ENCODE data around the gene PISD. TPM values are rescaled to one million over a fixed set of nuclear protein-coding genes. Genes with fewer than 3 reads are reported as not detected.

Gene PISD
- total RNA-seq, 1 experiment from 2014 or later, result 36.0 TPM

GRCh38 chr22:31628969-31629708 is 32.9 kb downstream of the PISD start:
- intact Hi-C loops (cut with micrococcal nuclease), result no loop called here
- DNase-seq (no peak), ATAC-seq (no peak)
- peak overlapping the region; percentile 85; the same call in 1 of the 2 replicates for H3K4me3 ChIP-seq (ENCODE audit: low read length)
- H4K20me1 ChIP-seq (ENCODE audit: low read length), result peaks cover 9% of the 10 kb centered on the region; the same call in 1 of the 2 replicates
- POLR2A ChIA-PET (ENCODE audit: unreplicated experiment), result interaction anchor here (0.6 kb wide), 1 partner anchor 184 kb away, joined by 3 read pairs; no protein-coding TSS in a partner anchor
- no peaks in the 10 kb centered on the region for H3K9me2 ChIP-seq (replicated peaks; ENCODE audit: low read length)
- no peak overlapping the region for H3K9ac ChIP-seq (ENCODE audit: low read length)
- BruUV-seq (replicated peaks), result no TSS peak
- H3K27ac ChIP-seq (ENCODE audit: low read length), result no peak overlapping the region
- H3K27me3 ChIP-seq (ENCODE audit: low read length), result no peaks in the 10 kb centered on the region
- TF ChIP-seq EZH2 (IDR thresholded peaks at IDR 0.05; ENCODE audit: low read length, unreplicated experiment) (no peak), CTCF (conservative IDR thresholded peaks at IDR 0.05; ENCODE audit: low read depth, low read length) (0 out of 2 replicates have a peak, but pooled peaks have one; percentile 30)
- H3K36me3 ChIP-seq (ENCODE audit: low read depth, low read length), result no peaks in the 10 kb centered on the region
- H3K4me2 ChIP-seq (ENCODE audit: low read length), result peak overlapping the region; percentile 84
- CTCF ChIA-PET, result no interaction called here
- no peaks in the 10 kb centered on the region for H3F3A ChIP-seq (ENCODE audit: low read length, unreplicated experiment)
- no peaks in the 10 kb centered on the region; the same call in 1 of the 2 replicates for H3K4me1 ChIP-seq (ENCODE audit: insufficient read depth, low read length)
- peaks cover 81% of the 10 kb centered on the region for H3K79me2 ChIP-seq (ENCODE audit: low read length)
- no peaks in the 10 kb centered on the region for H3K9me3 ChIP-seq (ENCODE audit: low read length)
- H2AFZ ChIP-seq (ENCODE audit: low read length), result no peak overlapping the region

GRCh38 chr22:31628362-31628761 is 33.7 kb downstream of the PISD start:
- H3K27me3 ChIP-seq (ENCODE audit: low read length), result no peaks in the 10 kb centered on the region
- TSS peak; percentile 25 for BruUV-seq (replicated peaks)
- H3K9me3 ChIP-seq (ENCODE audit: low read length), result no peaks in the 10 kb centered on the region
- no peaks in the 10 kb centered on the region; the same call in 1 of the 2 replicates for H3K4me1 ChIP-seq (ENCODE audit: insufficient read depth, low read length)
- ChIA-PET POLR2A (ENCODE audit: unreplicated experiment) (no interaction called here), CTCF (no interaction called here)
- intact Hi-C loops (cut with micrococcal nuclease), result no loop called here
- no peaks in the 10 kb centered on the region for H3K9me2 ChIP-seq (replicated peaks; ENCODE audit: low read length)
- H3F3A ChIP-seq (ENCODE audit: low read length, unreplicated experiment), result no peaks in the 10 kb centered on the region
- H3K27ac ChIP-seq (ENCODE audit: low read length), result no peak overlapping the region
- ATAC-seq (no peak), DNase-seq (no peak)
- H3K79me2 ChIP-seq (ENCODE audit: low read length), result peaks cover 86% of the 10 kb centered on the region
- H3K4me2 ChIP-seq (ENCODE audit: low read length), result no peak overlapping the region
- TF ChIP-seq CTCF (conservative IDR thresholded peaks at IDR 0.05; ENCODE audit: low read depth, low read length), result no peak
- no peak for TF ChIP-seq EZH2 (IDR thresholded peaks at IDR 0.05; ENCODE audit: low read length, unreplicated experiment)
- peaks cover 9% of the 10 kb centered on the region; the same call in 1 of the 2 replicates for H4K20me1 ChIP-seq (ENCODE audit: low read length)
- no peak overlapping the region for H3K4me3 ChIP-seq (ENCODE audit: low read length)
- H3K36me3 ChIP-seq (ENCODE audit: low read depth, low read length), result no peaks in the 10 kb centered on the region
- no peak overlapping the region for H2AFZ ChIP-seq (ENCODE audit: low read length)
- H3K9ac ChIP-seq (ENCODE audit: low read length), result no peak overlapping the region

GRCh38 chr22:31627223-31627731 is 34.7 kb downstream of the PISD start:
- ATAC-seq, result no peak
- no peak overlapping the region for H3K27ac ChIP-seq (ENCODE audit: low read length)
- intact Hi-C loops (cut with micrococcal nuclease), result no loop called here

More at GRCh38 chr22:31627223-31627731, 34.7 kb downstream of the PISD start:
- TF ChIP-seq EZH2 (IDR thresholded peaks at IDR 0.05; ENCODE audit: low read length, unreplicated experiment) (no peak), EZH2phosphoT487 (IDR thresholded peaks at IDR 0.05; ENCODE audit: borderline replicate concordance, low read length) (no peak), CTCF (conservative IDR thresholded peaks at IDR 0.05; ENCODE audit: low read depth, low read length) (no peak)
- Histone ChIP-seq H3K36me3 (ENCODE audit: low read depth, low read length) (no peaks in the 10 kb centered on the region), H3K4me2 (ENCODE audit: low read length) (no peak overlapping the region), H3K9me3 (ENCODE audit: low read length) (no peaks in the 10 kb centered on the region), H3K27me3 (ENCODE audit: low read length) (no peaks in the 10 kb centered on the region), H4K20me1 (ENCODE audit: low read length) (peaks cover 9% of the 10 kb centered on the region; the same call in 1 of the 2 replicates), H3K79me2 (ENCODE audit: low read length) (peaks cover 86% of the 10 kb centered on the region), H3K9ac (ENCODE audit: low read length) (no peak overlapping the region), H3F3A (ENCODE audit: low read length, unreplicated experiment) (no peaks in the 10 kb centered on the region), H3K4me1 (ENCODE audit: insufficient read depth, low read length) (no peaks in the 10 kb centered on the region; the same call in 1 of the 2 replicates), H3K4me3 (ENCODE audit: low read length) (no peak overlapping the region), H2AFZ (ENCODE audit: low read length) (no peak overlapping the region), H3K9me2 (replicated peaks; ENCODE audit: low read length) (no peaks in the 10 kb centered on the region)
- ChIA-PET CTCF (no interaction called here), POLR2A (ENCODE audit: unreplicated experiment) (interaction anchor here (0.6 kb wide), 1 partner anchor 90 kb away, joined by 3 read pairs; no protein-coding TSS in a partner anchor)
- BruUV-seq (replicated peaks), result no TSS peak
- no peak for DNase-seq
